Stomach (tissue), 4 donors: ENCODE measurements around the gene CEMIP.

Experiments
- CTCF ChIP-seq, 7 experiments: fragments of 450-650 bp in 4 of 7; fragments of 200-600 bp in 3 of 7; sonication (generic) in 3 of 7; IDR thresholded peaks; one replicate each; pipeline ENCODE4 v1.5.1; 2016 to 2019; ENCODE audit warnings: antibody characterized with exemption in 7 of 7, control low read depth in 2 of 7, mild to moderate bottlenecking in 1 of 7
- POLR2A ChIP-seq, 4 donors: fragments of 450-650 bp; IDR thresholded peaks; one replicate each; pipeline ENCODE4 v1.6.1; 2016; ENCODE audit warnings: antibody characterized with exemption in 4 of 4, control low read depth in 2 of 4, mild to moderate bottlenecking in 1 of 4, moderate library complexity in 1 of 4
- POLR2AphosphoS5 ChIP-seq, 3 donors: sonication (generic); formaldehyde crosslinking; IDR thresholded peaks; one replicate each; pipeline ENCODE4 v1.6.1; 2016; ENCODE audit warnings: antibody characterized with exemption in 3 of 3

GRCh38 chr15:80816936-80817335 is 37.8 kb downstream of the CEMIP start:
- no peak for TF ChIP-seq POLR2A (IDR thresholded peaks at IDR 0.05)
- no peak for TF ChIP-seq CTCF (IDR thresholded peaks at IDR 0.05)
- no peak for TF ChIP-seq POLR2AphosphoS5 (IDR thresholded peaks at IDR 0.05)
